HT1080 (cell line): ENCODE measurements around the gene SSTR5. TPM values are rescaled to one million over a fixed set of nuclear protein-coding genes. Genes with fewer than 3 reads are reported as not detected.

Experiments
- DNase-seq: peaks from one replicate; pipeline ENCODE4 v3.0.0-alpha.2; 2015; ENCODE audit warnings: low read depth
- total RNA-seq: library from RNA; depleted of rRNA; stranded (reverse); fragments of >200 nt; shearing (Covaris generic); gene quantifications from 2 replicates; pipeline ENCODE4 v1.2.3, GENCODE V29; 2014; rRNA removed

SSTR5 gene
- total RNA-seq, 1 experiment from 2014 or later: not detected

GRCh38 chr16:1121009-1121408, 48.5 kb downstream of the SSTR5 start:
- DNase-seq: no peak

GRCh38 chr16:1121601-1122397, 49.3 kb downstream of the SSTR5 start:
- no peak for DNase-seq

- no peak for DNase-seq
Measured at GRCh38 chr16:1122398-1122765, 49.8 kb downstream of the SSTR5 start.

- no peak for DNase-seq
Measured at GRCh38 chr16:1123525-1124230, 51.1 kb downstream of the SSTR5 start.

- no peak for DNase-seq
Measured at GRCh38 chr16:1124291-1124690, 51.7 kb downstream of the SSTR5 start.

- DNase-seq: no peak
Measured at GRCh38 chr16:1124795-1125194, 52.2 kb downstream of the SSTR5 start.

- no peak for DNase-seq
Measured at GRCh38 chr16:1125471-1125870, 52.9 kb downstream of the SSTR5 start.

GRCh38 chr16:1126044-1126443, 53.5 kb downstream of the SSTR5 start:
- no peak for DNase-seq

- no peak for DNase-seq
Measured at GRCh38 chr16:1126586-1126985, 54.0 kb downstream of the SSTR5 start.

- no peak for DNase-seq
Measured at GRCh38 chr16:1127101-1127500, 54.6 kb downstream of the SSTR5 start.

- DNase-seq: no peak
Measured at GRCh38 chr16:1127971-1128715, 55.6 kb downstream of the SSTR5 start.

- DNase-seq: no peak
Measured at GRCh38 chr16:1129106-1129960, 56.8 kb downstream of the SSTR5 start.

GRCh38 chr16:1130382-1130781, 57.8 kb downstream of the SSTR5 start:
- no peak for DNase-seq

Other genes starting within 250 kb of the SSTR5 start
- not detected in 2 replicates for gene LMF1, start 101.8 kb upstream of the SSTR5 start, total RNA-seq
- gene SOX8, start 91.0 kb upstream of the SSTR5 start, total RNA-seq: not detected in 2 replicates
- not detected in 2 replicates for gene C1QTNF8, start 23.5 kb downstream of the SSTR5 start, total RNA-seq
- not detected in 2 replicates for gene CACNA1H, start 80.4 kb downstream of the SSTR5 start, total RNA-seq
- gene TPSG1, start 152.5 kb downstream of the SSTR5 start, total RNA-seq: not detected in 2 replicates
- not detected in 2 replicates for gene TPSB2, start 157.4 kb downstream of the SSTR5 start, total RNA-seq
- not detected in 2 replicates for gene TPSAB1, start 168.0 kb downstream of the SSTR5 start, total RNA-seq
- not detected in 2 replicates for gene TPSD1, start 183.3 kb downstream of the SSTR5 start, total RNA-seq
- gene UBE2I, start 236.9 kb downstream of the SSTR5 start, total RNA-seq: 73.1 and 121 TPM in 2 replicates